Esophagus muscularis mucosa (tissue), 4 donors: Measurements from ENCODE around the gene THOC2.

Experiments used
- CTCF ChIP-seq, 3 experiments: fragments of 200-600 bp in 2 of 3; fragments of 450-650 bp in 1 of 3; sonication (generic) in 2 of 3; IDR thresholded peaks; one replicate each; pipeline ENCODE4 v1.5.1; 2017 to 2019; ENCODE audit warnings: antibody characterized with exemption in 3 of 3, mild to moderate bottlenecking in 2 of 3, moderate library complexity in 1 of 3
- EP300 ChIP-seq: sonication (generic); formaldehyde crosslinking; IDR thresholded peaks from one replicate; pipeline ENCODE4 v1.6.1; 2017; ENCODE audit warnings: antibody characterized with exemption
- POLR2A ChIP-seq: fragments of 450-650 bp; IDR thresholded peaks from one replicate; pipeline ENCODE4 v1.6.1; 2017; ENCODE audit warnings: antibody characterized with exemption, moderate library complexity, mild to moderate bottlenecking, low read depth
- POLR2AphosphoS5 ChIP-seq, 2 donors: sonication (generic); formaldehyde crosslinking; IDR thresholded peaks; one replicate each; pipeline ENCODE4 v1.6.1; 2017; ENCODE audit warnings: antibody characterized with exemption in 2 of 2

DNA sequence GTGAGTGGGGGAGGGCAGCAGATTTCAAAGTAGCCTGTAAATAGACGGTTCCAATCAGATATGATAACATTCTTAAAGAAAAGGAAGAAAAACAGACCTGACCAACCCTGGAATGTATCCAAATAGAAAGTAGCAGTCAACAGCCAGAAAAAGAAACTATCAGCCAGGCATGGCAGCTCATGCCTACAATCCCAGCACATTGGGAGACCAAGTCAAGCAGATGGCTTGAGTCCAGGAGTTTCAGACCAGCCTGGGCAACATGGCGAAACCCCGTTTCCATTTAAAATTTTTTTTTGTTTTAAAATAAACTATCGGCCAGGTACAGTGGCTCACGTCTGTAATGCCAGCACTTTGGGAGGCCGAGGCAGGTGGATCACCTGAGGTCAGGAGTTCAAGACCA, 125.0 kb downstream of the THOC2 start:
- no peak for TF ChIP-seq CTCF (IDR thresholded peaks at IDR 0.05)
- no peak for TF ChIP-seq POLR2A
- no peak for TF ChIP-seq POLR2AphosphoS5 (IDR thresholded peaks at IDR 0.05)
- TF ChIP-seq EP300: no peak
